Measurements from ENCODE around the gene ELOVL6.

ELOVL6 gene

GRCh38 chr4:110208419-110208818 is 10.0 kb upstream of the ELOVL6 start:
- no peak for DNase-seq (ENCODE audit: low read depth)
- H3K4me3 ChIP-seq (ENCODE audit: control insufficient read depth, low read depth, low read length), result no peak overlapping the region
- TF ChIP-seq CTCF (IDR thresholded peaks at IDR 0.05; ENCODE audit: control insufficient read depth, insufficient read depth, low read depth, low read length, missing control alignments), result no peak

- H3K4me3 ChIP-seq (ENCODE audit: control insufficient read depth, low read depth, low read length), result no peak overlapping the region
- DNase-seq (ENCODE audit: low read depth), result no peak
- no peak for TF ChIP-seq CTCF (IDR thresholded peaks at IDR 0.05; ENCODE audit: control insufficient read depth, insufficient read depth, low read depth, low read length, missing control alignments)
Measured at GRCh38 chr4:110207233-110207632, 8.8 kb upstream of the ELOVL6 start.

GRCh38 chr4:110202024-110202423 is 3.6 kb upstream of the ELOVL6 start:
- no peak for DNase-seq (ENCODE audit: low read depth)
- no peak for TF ChIP-seq CTCF (IDR thresholded peaks at IDR 0.05; ENCODE audit: control insufficient read depth, insufficient read depth, low read depth, low read length, missing control alignments)
- no peak overlapping the region for H3K4me3 ChIP-seq (ENCODE audit: control insufficient read depth, low read depth, low read length)

- TF ChIP-seq CTCF (IDR thresholded peaks at IDR 0.05; ENCODE audit: control insufficient read depth, insufficient read depth, low read depth, low read length, missing control alignments), result no peak
- no peak overlapping the region for H3K4me3 ChIP-seq (ENCODE audit: control insufficient read depth, low read depth, low read length)
- DNase-seq (ENCODE audit: low read depth), result no peak
Measured at GRCh38 chr4:110201502-110201901, 3.1 kb upstream of the ELOVL6 start.

- H3K4me3 ChIP-seq (ENCODE audit: control insufficient read depth, low read depth, low read length), result no peak overlapping the region
- no peak for TF ChIP-seq CTCF (IDR thresholded peaks at IDR 0.05; ENCODE audit: control insufficient read depth, insufficient read depth, low read depth, low read length, missing control alignments)
- DNase-seq (ENCODE audit: low read depth), result no peak
Measured at GRCh38 chr4:110200689-110201088, 2.3 kb upstream of the ELOVL6 start.

- DNase-seq (ENCODE audit: low read depth), result no peak
- H3K4me3 ChIP-seq (ENCODE audit: control insufficient read depth, low read depth, low read length), result peak overlapping the region; percentile 73
- no peak for TF ChIP-seq CTCF (IDR thresholded peaks at IDR 0.05; ENCODE audit: control insufficient read depth, insufficient read depth, low read depth, low read length, missing control alignments)
Measured at GRCh38 chr4:110198049-110198434, 373 bp downstream of the ELOVL6 start.

- peak overlapping the region; percentile 73 for H3K4me3 ChIP-seq (ENCODE audit: control insufficient read depth, low read depth, low read length)
- DNase-seq (ENCODE audit: low read depth), result no peak
- no peak for TF ChIP-seq CTCF (IDR thresholded peaks at IDR 0.05; ENCODE audit: control insufficient read depth, insufficient read depth, low read depth, low read length, missing control alignments)
Measured at GRCh38 chr4:110197529-110198042, 829 bp downstream of the ELOVL6 start.
